GM12873 (cell line): ENCODE measurements around the gene RNF227.

Experiments used
- TF ChIP-seq, protein P1 (sequence below): IDR thresholded peaks from 2 replicates; pipeline ENCODE4 v1.5.1; 2012; ENCODE audit warnings: low read depth, mild to moderate bottlenecking, moderate library complexity, low read length, control low read depth; ENCODE audit not compliant: insufficient read depth; ENCODE audit errors: missing control alignments

The RNF227 gene

DNA sequence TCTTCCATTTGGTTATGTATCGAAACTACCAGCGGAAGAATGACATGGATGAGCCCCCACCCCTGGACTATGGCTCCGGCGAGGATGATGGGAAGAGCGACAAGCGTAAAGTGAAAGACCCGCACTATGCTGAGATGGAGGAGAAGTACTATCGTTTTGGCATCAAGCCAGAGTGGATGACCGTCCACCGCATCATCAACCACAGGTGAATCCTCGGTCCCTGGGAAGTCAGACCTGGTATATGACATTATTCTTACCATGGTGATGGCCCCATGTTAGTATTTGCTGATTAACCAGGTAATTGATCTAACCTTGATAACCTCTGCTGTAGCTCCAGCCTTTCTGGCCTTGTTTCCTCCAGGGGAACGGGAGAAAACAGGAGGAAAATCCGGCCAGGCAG is 19.0 kb downstream of the RNF227 start:
- TF ChIP-seq, protein P1, sequence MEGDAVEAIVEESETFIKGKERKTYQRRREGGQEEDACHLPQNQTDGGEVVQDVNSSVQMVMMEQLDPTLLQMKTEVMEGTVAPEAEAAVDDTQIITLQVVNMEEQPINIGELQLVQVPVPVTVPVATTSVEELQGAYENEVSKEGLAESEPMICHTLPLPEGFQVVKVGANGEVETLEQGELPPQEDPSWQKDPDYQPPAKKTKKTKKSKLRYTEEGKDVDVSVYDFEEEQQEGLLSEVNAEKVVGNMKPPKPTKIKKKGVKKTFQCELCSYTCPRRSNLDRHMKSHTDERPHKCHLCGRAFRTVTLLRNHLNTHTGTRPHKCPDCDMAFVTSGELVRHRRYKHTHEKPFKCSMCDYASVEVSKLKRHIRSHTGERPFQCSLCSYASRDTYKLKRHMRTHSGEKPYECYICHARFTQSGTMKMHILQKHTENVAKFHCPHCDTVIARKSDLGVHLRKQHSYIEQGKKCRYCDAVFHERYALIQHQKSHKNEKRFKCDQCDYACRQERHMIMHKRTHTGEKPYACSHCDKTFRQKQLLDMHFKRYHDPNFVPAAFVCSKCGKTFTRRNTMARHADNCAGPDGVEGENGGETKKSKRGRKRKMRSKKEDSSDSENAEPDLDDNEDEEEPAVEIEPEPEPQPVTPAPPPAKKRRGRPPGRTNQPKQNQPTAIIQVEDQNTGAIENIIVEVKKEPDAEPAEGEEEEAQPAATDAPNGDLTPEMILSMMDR: no peak

DNA sequence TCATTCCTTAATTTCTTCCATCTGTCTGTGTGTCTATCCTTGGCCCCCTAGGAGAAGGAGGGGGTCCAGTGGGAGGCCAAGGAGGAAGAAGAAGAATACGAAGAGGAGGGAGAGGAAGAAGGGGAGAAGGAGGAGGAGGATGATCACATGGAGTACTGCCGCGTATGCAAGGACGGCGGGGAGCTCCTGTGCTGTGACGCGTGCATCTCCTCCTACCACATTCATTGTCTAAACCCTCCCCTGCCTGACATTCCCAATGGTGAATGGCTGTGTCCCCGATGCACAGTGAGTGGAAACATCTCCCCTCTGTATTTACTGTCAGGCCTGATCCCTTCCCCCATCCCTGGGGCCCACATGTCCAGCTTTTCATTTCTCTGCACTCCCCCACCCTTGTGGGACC is 21.2 kb downstream of the RNF227 start:
- TF ChIP-seq, protein P1: no peak

DNA sequence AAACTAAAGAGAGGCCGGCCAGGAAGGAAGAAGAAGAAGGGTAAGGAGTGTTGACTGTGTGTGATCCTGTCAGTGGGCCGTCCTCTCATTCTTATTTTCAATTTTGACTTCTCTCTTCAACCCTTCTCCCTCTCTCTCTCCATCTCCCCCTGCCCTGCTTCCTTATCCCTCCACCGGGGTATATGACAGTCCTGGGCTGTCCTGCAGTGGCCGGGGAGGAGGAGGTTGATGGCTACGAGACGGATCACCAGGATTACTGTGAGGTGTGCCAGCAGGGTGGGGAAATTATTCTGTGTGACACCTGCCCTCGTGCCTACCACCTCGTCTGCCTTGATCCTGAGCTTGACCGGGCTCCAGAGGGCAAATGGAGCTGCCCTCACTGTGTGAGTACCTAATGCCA is 21.9 kb downstream of the RNF227 start:
- TF ChIP-seq, protein P1: no peak

DNA sequence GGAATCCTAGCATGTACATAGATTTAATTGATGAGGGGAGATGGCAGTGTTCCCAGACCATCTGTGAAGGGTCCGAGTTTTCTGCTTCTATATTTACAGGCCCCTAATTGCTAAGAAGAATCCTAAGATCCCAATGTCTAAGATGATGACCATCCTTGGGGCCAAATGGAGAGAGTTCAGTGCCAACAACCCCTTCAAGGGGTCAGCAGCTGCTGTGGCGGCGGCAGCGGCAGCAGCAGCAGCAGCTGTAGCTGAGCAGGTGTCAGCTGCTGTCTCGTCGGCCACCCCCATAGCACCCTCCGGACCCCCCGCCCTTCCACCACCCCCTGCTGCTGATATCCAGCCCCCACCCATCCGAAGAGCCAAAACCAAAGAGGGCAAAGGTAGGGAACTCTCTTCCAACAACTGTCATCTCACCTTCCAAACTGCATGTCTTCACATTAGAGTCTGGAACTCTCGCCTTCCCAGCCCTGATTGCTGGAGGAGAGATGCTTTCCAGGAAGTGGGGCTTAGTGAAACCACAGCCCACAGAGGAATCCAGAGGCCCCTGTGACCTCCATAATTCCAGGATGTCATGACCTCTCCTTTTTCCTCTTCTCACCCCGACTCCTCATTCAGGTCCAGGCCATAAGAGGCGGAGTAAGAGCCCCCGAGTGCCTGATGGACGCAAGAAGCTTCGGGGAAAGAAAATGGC is 22.8 kb downstream of the RNF227 start:
- TF ChIP-seq, protein P1: no peak

DNA sequence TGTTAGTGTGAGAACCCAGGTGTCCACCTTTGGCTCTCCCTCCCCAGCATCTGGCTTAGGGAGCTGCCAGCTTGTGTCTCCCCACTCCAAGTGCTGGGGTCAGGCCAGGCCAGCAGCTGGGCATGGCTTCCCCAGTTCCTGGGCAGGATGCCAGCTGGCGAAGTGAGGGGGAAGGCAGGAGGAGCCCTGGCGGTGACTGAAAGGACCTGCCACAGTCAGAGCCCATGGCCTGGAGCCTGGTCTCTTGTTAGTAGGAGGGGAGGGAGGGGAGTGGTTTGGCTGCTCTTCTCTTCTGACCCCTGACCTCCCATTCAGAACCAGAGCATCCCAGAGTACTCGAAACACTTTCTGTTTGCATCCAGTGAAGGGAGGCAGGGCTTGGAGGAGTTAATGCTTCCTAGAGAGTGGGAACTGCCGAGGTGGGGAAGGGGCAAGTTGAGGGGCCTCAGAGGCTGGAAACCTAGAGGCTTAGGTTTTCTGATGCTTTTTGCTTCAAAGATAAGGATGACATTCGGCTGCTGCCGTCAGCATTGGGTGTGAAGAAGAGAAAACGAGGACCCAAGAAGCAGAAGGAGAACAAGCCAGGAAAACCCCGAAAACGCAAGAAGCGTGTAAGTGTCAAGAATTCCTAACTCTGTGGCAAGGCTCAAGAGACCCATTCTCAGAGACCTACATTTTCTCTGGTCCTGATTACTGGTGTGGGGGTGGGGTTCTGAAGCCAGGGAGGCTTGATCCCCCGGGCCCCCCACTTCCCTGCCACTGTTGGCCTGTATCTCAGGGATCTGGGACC is 26.7 kb downstream of the RNF227 start:
- TF ChIP-seq, protein P1: peak; percentile 18

DNA sequence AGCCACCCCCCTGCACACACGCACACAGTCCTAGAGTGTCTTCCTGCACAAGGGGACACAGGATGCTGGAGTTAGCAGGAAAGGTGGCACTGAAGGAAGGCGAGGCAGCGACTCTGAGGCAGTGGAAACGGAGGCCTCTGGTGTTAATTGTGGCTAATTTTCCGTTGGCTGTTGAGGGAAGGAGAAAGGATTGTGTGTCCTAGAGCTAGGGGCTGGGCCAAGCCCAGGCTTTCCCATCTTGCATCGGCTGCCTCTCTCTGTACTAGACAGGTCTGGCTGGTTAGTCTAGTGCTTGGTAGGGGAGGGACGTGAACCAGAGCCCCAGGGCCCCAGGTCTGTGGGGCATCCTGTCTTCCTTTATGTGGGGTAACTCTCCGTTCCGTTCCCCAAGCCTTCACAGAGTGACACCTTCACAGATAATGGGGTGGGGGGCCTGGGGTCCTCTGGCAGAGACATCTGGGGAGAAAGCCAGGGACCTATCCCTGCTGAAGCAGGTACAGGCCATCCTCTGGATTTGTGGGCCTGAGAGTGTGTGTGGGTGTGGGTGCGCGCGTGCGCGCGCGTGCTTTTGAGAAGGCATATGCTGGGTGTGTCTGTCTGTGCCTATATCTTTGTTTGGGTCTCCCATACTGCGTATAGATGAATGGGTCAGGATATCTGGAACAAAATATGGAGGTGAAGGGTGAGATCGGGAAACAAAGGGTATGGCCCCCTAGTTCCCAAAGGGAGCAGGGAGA is 27.7 kb downstream of the RNF227 start, which contains the start of gene CHD3:
Gene CHD3, plus strand, starts transcription at position 606 of the 737 bp plus-strand sequence. CDS start 212 bp downstream, outside the sequence.
- TF ChIP-seq, protein P1: no peak
